Limb (tissue), 2 donors: ENCODE results near the gene TMEM258.
A peak's percentile ranks its signal among the peaks of the same experiment; 100 is the strongest.

Source experiments
- DNase-seq, 2 donors: peaks; one replicate each; pipeline ENCODE4 v3.0.0-alpha.2; 2016; ENCODE audit errors: extremely low spot score in 2 of 2

The TMEM258 gene

GRCh38 chr11:61777234-61778090 lies 14.9 kb downstream of the TMEM258 start:
- peak in 1 of 2 donors; percentile 76 for DNase-seq

DNA sequence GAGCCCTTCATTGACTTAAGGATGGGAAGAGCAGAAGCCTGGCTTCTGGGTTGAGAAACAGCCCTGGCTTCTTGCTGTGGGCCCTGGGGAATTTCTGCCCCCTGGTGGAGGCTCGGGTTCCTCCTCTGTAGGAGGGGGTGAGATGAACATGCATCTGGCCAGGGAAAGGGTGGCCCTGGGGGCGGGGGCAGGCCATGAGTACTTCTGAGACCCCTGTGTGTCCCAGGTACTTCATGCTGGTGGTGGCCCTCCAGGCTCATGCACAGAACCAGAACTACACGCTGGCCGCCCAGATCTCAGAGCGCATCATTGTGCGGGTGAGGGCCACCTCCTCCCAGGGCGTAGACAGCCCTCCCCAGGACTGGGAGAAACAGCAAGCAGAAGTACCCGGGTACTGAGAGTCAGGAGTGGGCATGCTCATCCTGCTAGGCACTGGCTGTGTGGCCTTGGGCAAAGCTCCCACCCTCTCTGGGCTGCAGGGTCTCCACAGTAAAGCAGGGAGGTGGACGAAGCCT lies 15.8 kb downstream of the TMEM258 start:
- no peak for DNase-seq

GRCh38 chr11:61775606-61776554 lies 16.5 kb downstream of the TMEM258 start:
- no peak for DNase-seq

DNA sequence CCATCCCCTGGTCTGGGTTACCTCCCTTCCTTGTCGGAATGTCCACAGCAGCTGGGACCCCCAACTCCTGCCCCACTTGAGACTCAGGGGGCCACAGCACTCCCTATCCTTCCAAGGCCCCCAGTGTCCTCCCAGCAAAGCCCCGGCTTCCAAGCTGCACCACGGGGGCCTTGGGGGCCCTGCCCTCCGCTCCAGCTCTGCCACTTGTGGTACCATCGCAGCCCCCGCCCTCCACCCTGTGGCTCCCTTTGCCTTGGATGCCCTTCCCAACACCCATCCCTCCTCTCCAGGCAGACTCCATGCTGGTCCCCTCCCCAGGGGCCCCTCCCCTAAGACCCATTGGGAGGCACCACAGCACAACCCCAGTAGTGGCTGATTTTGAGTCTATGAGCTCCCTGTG lies 17.3 kb downstream of the TMEM258 start:
- DNase-seq: no peak

- DNase-seq: no peak
Measured at GRCh38 chr11:61774411-61774810, 18.0 kb downstream of the TMEM258 start.

DNA sequence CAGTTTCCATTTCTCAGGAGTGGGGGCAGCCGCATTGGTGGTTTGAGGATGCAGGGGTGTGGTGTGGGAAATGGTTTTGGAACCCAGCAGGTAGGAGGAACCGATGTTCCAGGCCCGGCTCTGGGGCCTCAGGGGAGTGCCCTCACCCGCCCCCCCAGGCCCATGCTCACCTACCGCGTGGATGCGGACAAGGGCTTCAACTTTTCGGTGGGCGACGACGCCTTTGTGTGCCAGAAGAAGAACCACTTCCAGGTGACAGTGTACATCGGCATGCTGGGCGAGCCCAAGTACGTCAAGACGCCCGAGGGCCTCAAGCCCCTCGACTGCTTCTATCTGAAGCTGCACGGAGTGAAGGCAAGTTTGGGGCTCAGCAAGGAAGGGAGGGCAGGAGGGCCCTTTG lies 18.6 kb downstream of the TMEM258 start:
- DNase-seq: no peak

GRCh38 chr11:61773356-61773755 lies 19.0 kb downstream of the TMEM258 start:
- no peak for DNase-seq

DNA sequence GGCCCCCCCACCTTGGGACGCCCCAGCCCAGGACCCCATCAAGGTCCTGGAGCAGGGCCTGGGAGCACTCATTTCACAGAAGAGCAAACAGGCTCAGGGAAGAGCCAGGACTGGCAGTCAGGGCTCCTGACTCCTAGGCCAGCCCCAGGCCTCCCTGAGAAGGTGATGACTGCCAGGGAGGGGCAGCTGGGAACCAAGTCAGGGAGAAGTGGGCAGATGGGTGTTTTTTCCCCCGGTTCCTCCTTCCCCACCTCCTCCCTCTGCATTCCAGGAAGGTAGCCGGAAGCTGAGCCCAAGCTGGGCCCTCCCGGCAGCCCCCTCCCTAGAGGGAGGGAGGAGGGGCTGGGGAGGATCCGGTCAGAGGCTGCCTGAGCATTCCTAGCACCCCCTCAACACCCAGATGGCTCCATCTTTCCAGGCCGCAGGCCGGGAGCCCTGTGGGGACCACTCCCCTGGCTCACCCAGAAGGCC lies 20.4 kb downstream of the TMEM258 start:
- no peak for DNase-seq

DNA sequence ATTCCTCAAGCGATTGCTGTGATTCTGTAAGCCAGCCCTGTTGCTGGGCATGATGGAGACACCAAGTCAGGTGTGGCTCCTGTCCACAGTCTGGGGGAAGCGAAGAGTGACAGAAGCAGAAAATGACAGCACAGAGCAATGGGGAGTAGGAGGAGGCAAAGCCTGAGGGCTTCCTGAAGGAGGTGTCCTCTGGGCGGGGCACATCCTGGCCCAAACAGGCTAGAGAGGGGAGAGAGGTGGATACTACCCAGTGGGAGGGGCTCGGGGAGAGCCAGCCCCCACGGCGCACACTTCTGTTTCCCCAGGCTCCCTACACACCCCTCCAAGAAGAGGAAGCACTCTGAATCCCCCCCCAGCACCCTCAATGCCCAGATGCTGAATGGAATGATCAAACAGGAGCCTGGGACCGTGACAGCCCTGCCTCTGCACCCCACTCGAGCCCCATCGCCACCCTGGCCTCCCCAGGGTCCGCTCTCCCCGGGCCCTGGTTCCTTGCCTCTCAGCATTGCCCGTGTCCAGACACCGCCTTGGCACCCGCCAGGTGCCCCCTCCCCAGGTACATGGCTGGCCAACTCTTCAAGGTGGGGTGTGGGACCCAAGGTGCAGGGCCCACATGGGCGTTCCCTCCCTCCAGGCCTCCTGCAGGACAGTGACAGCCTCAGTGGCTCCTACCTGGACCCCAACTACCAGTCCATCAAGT lies 21.1 kb downstream of the TMEM258 start:
- DNase-seq: no peak

GRCh38 chr11:61769946-61770683 lies 22.3 kb downstream of the TMEM258 start:
- no peak for DNase-seq

DNA sequence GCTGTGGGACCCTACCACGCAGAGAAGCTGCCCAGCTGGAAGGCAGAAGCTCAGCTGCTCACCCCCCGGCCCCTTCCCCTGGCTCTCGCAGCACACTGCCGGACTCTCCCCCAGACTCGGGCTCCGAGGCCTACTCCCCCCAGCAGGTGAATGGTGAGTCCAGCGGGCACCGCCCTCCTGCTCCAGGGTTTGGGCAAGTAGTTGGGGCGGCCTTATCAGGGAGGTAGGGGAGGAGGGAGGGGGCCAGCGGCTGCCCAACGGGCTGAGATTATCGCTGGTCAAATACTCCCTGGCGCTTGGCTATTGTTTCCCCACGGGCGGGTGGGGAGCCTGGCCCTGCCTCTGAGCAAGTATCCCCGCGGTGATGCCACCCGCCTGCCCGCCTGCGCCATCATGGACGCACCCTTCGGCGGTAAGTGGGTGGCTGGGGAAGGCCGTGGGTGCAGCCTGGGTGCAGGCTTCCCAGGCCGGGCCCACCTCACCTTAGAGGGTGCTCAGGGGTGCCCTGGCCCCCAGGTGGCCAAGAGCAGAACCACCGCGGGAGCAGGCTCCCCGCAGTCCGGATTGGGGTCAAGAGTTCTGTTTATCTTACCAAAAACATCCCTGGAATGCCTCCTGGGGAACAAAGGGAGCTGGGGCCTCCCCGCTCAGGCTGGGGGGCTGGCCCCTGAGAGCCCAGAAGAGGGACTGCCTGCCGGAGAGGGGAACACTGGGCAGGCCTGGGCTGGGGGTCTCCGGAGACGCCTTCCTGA lies 23.1 kb downstream of the TMEM258 start:
- DNase-seq: no peak

GRCh38 chr11:61768376-61769076 lies 23.9 kb downstream of the TMEM258 start:
- DNase-seq: no peak

- no peak for DNase-seq
Measured at GRCh38 chr11:61766353-61766841, 26.0 kb downstream of the TMEM258 start.

GRCh38 chr11:61765550-61766253 lies 26.7 kb downstream of the TMEM258 start:
- DNase-seq: no peak

GRCh38 chr11:61764606-61765260 lies 27.7 kb downstream of the TMEM258 start:
- DNase-seq: no peak

DNA sequence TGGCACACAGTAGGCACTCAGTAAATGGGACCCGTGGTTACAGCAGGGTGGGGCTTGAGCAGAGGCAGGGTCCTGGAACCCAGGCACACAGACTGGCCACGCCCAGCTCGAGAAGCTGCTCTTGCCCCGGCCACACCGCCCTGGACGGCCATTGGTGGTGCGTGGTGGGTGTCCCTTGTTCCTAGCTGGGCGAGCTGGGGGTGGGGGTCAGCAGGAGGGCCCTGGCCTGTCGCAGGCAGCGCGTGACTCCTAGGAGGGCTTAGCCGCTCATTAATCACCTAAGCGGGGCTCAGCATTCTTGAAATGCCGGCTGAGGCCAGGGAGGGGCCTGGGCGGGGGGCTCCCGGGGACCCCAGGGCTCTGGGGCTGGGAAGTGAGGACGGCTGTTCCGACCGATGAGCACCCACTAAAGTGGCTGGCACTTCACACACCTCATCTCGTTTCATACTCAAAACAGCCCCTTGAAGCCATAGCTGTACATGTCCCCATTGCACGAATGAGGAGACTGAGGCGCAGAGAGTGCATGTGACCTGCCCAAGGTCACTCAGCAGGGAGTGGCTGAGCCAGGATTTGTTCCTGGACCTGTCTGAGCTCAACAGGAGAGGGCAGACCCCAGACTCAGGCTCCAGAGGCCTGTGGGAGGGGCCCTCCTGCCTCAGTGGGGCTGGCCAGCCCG lies 28.3 kb downstream of the TMEM258 start:
- no peak for DNase-seq

GRCh38 chr11:61762798-61763197 lies 29.6 kb downstream of the TMEM258 start:
- no peak for DNase-seq
